Stomach (tissue), 4 donors: ENCODE measurements around the gene ACTR8.

Experiments used
- POLR2A ChIP-seq, 4 donors: fragments of 450-650 bp; IDR thresholded peaks; one replicate each; pipeline ENCODE4 v1.6.1; 2016; ENCODE audit warnings: antibody characterized with exemption in 4 of 4, control low read depth in 2 of 4, mild to moderate bottlenecking in 1 of 4, moderate library complexity in 1 of 4
- TF ChIP-seq, protein P1 (sequence below), 7 experiments: fragments of 450-650 bp in 4 of 7; fragments of 200-600 bp in 3 of 7; sonication (generic) in 3 of 7; IDR thresholded peaks; one replicate each; pipeline ENCODE4 v1.5.1; 2016 to 2019; ENCODE audit warnings: antibody characterized with exemption in 7 of 7, control low read depth in 2 of 7, mild to moderate bottlenecking in 1 of 7

GRCh38 chr3:53921296-53921695 is 39.3 kb upstream of the ACTR8 start:
- TF ChIP-seq, protein P1, sequence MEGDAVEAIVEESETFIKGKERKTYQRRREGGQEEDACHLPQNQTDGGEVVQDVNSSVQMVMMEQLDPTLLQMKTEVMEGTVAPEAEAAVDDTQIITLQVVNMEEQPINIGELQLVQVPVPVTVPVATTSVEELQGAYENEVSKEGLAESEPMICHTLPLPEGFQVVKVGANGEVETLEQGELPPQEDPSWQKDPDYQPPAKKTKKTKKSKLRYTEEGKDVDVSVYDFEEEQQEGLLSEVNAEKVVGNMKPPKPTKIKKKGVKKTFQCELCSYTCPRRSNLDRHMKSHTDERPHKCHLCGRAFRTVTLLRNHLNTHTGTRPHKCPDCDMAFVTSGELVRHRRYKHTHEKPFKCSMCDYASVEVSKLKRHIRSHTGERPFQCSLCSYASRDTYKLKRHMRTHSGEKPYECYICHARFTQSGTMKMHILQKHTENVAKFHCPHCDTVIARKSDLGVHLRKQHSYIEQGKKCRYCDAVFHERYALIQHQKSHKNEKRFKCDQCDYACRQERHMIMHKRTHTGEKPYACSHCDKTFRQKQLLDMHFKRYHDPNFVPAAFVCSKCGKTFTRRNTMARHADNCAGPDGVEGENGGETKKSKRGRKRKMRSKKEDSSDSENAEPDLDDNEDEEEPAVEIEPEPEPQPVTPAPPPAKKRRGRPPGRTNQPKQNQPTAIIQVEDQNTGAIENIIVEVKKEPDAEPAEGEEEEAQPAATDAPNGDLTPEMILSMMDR (IDR thresholded peaks at IDR 0.05), result peak in 1 of 7 experiments; percentile 8
- no peak for TF ChIP-seq POLR2A (IDR thresholded peaks at IDR 0.05)
